H9 (cell line): ENCODE measurements around the gene OTX2. TPM values are rescaled to one million over a fixed set of nuclear protein-coding genes. Genes with fewer than 3 reads are reported as not detected.

Experiments
- DNase-seq: peaks from one replicate; pipeline ENCODE4 v3.0.0-alpha.2; 2017
- H2AFZ ChIP-seq: one replicate; pipeline ENCODE4 v1.6.1; 2013; ENCODE audit warnings: mild to moderate bottlenecking, low read length, control low read depth, moderate library complexity
- H2AK5ac ChIP-seq: 2 replicates; pipeline ENCODE4 v1.6.1; 2013; ENCODE audit warnings: low read length, control low read depth, mixed read lengths; ENCODE audit not compliant: insufficient read length
- H2BK120ac ChIP-seq: one replicate; pipeline ENCODE4 v1.6.1; 2013; ENCODE audit warnings: low read depth, mild to moderate bottlenecking, low read length, control low read depth, inconsistent platforms; ENCODE audit not compliant: poor library complexity, severe bottlenecking
- H2BK12ac ChIP-seq: 2 replicates; pipeline ENCODE4 v1.6.1; 2013; ENCODE audit warnings: low read length, control low read depth, mixed read lengths, low read depth; ENCODE audit not compliant: insufficient read length
- H2BK15ac ChIP-seq: 2 replicates; pipeline ENCODE4 v1.6.1; 2013; ENCODE audit warnings: low read depth, low read length, control low read depth
- H2BK20ac ChIP-seq: one replicate; pipeline ENCODE4 v1.6.1; 2013; ENCODE audit warnings: low read depth, mild to moderate bottlenecking, low read length, control low read depth, inconsistent platforms; ENCODE audit not compliant: poor library complexity, severe bottlenecking
- H2BK5ac ChIP-seq: 2 replicates; pipeline ENCODE4 v1.6.1; 2013; ENCODE audit warnings: low read length, control low read depth, mixed read lengths; ENCODE audit not compliant: insufficient read length
- H3K14ac ChIP-seq: 2 replicates; pipeline ENCODE4 v1.6.1; 2013; ENCODE audit warnings: low read length, control low read depth; ENCODE audit not compliant: insufficient read depth
- H3K18ac ChIP-seq: 2 replicates; pipeline ENCODE4 v1.6.1; 2013; ENCODE audit warnings: low read depth, mild to moderate bottlenecking, mixed read lengths, low read length, control low read depth; ENCODE audit not compliant: insufficient read length
- H3K23ac ChIP-seq: 2 replicates; pipeline ENCODE4 v1.6.1; 2013; ENCODE audit warnings: low read length, control low read depth, mixed read lengths, low read depth; ENCODE audit not compliant: insufficient read length
- H3K23me2 ChIP-seq: 2 replicates; pipeline ENCODE4 v1.6.1; 2013; ENCODE audit warnings: low read depth, mild to moderate bottlenecking, mixed read lengths, low read length, control low read depth; ENCODE audit not compliant: insufficient read length, poor library complexity, severe bottlenecking
- H3K27ac ChIP-seq: 2 replicates; pipeline ENCODE4 v1.5.1; 2013; ENCODE audit warnings: low read length, control low read depth, mixed read lengths, low read depth; ENCODE audit not compliant: insufficient read length
- H3K27me3 ChIP-seq: 2 replicates; pipeline ENCODE4 v1.6.1; 2013; ENCODE audit warnings: low read length, control low read depth, inconsistent platforms; ENCODE audit not compliant: insufficient read depth
- H3K4ac ChIP-seq: 2 replicates; pipeline ENCODE4 v1.6.1; 2013; ENCODE audit warnings: low read depth, mild to moderate bottlenecking, control low read depth, inconsistent platforms, low read length, moderate library complexity
- H3K4me1 ChIP-seq: 2 replicates; pipeline ENCODE4 v1.6.1; 2013; ENCODE audit warnings: low read length, control low read depth, inconsistent platforms; ENCODE audit not compliant: insufficient read depth
- H3K4me2 ChIP-seq: 2 replicates; pipeline ENCODE4 v1.6.1; 2013; ENCODE audit warnings: low read length, control low read depth, mixed read lengths; ENCODE audit not compliant: insufficient read length, insufficient read depth
- H3K56ac ChIP-seq: 2 replicates; pipeline ENCODE4 v1.6.1; 2013; ENCODE audit warnings: low read depth, mild to moderate bottlenecking, mixed read lengths, low read length, control low read depth; ENCODE audit not compliant: insufficient read length
- H3K79me1 ChIP-seq: 2 replicates; pipeline ENCODE4 v1.6.1; 2013; ENCODE audit warnings: low read depth, mild to moderate bottlenecking, moderate library complexity, low read length, control low read depth, inconsistent platforms; ENCODE audit not compliant: insufficient read depth, poor library complexity, severe bottlenecking
- H3K79me2 ChIP-seq: 2 replicates; pipeline ENCODE4 v1.6.1; 2013; ENCODE audit warnings: low read length, control low read depth, inconsistent platforms; ENCODE audit not compliant: insufficient read depth
- H3K9ac ChIP-seq: 2 replicates; pipeline ENCODE4 v1.6.1; 2013; ENCODE audit warnings: low read length, control low read depth, mixed read lengths; ENCODE audit not compliant: insufficient read length; ENCODE audit errors: extremely low read depth
- H3K9me3 ChIP-seq: one replicate; pipeline ENCODE4 v1.6.1; 2013; ENCODE audit warnings: low read depth, low read length, inconsistent platforms; ENCODE audit not compliant: control insufficient read depth
- H3T11ph ChIP-seq: one replicate; pipeline ENCODE4 v1.6.1; 2013; ENCODE audit warnings: mild to moderate bottlenecking, low read length, control low read depth, inconsistent platforms
- H4K20me1 ChIP-seq: one replicate; pipeline ENCODE4 v1.6.1; 2013; ENCODE audit not compliant: control insufficient read depth, insufficient read length, insufficient read depth
- H4K5ac ChIP-seq: 2 replicates; pipeline ENCODE4 v1.6.1; 2013; ENCODE audit warnings: low read depth, mild to moderate bottlenecking, mixed read lengths, low read length, control low read depth; ENCODE audit not compliant: insufficient read length
- H4K8ac ChIP-seq: replicated peaks from 2 replicates; pipeline ENCODE4 v1.6.1; 2013; ENCODE audit warnings: low read length, control low read depth, mixed read lengths, low read depth; ENCODE audit not compliant: insufficient read length
- H4K91ac ChIP-seq: 2 replicates; pipeline ENCODE4 v1.6.1; 2013; ENCODE audit warnings: low read depth, mild to moderate bottlenecking, moderate library complexity, mixed read lengths, low read length, control low read depth; ENCODE audit not compliant: insufficient read length
- H3K27ac Mint-ChIP-seq, 3 experiments: 2 replicates in 2 of 3; 3 replicates in 1 of 3; pipeline ENCODE4 v1.8.0; 2020 to 2021; ENCODE audit warnings: mixed read lengths in 3 of 3, mild to moderate bottlenecking in 1 of 3, moderate library complexity in 1 of 3
- H3K27me3 Mint-ChIP-seq: 2 replicates; pipeline ENCODE4 v1.8.0; 2021; ENCODE audit warnings: low read depth, mild to moderate bottlenecking, moderate library complexity, mixed read lengths
- H3K36me3 Mint-ChIP-seq, 3 experiments: 2 replicates in 2 of 3; 3 replicates in 1 of 3; pipeline ENCODE4 v1.8.0; 2020 to 2021; ENCODE audit warnings: low read depth in 3 of 3, mixed read lengths in 3 of 3; ENCODE audit not compliant: insufficient read depth in 1 of 3
- H3K4me1 Mint-ChIP-seq, 2 experiments: 2 replicates each; pipeline ENCODE4 v1.8.0; 2020; ENCODE audit warnings: mixed read lengths in 2 of 2
- H3K4me3 Mint-ChIP-seq, 2 experiments: 2 replicates in 1 of 2; 3 replicates in 1 of 2; pipeline ENCODE4 v1.8.0; 2020 to 2021; ENCODE audit warnings: mild to moderate bottlenecking in 2 of 2, mixed read lengths in 2 of 2, moderate library complexity in 1 of 2
- H3K9me3 Mint-ChIP-seq, 2 experiments: 2 replicates in 1 of 2; 3 replicates in 1 of 2; pipeline ENCODE4 v1.8.0; 2020; ENCODE audit warnings: mild to moderate bottlenecking in 2 of 2, mixed read lengths in 2 of 2, moderate library complexity in 1 of 2
- WGBS: extraction: QIAGEN DNeasy Blood & Tissue Kit; methylation state at CpG from one replicate; pipeline ENCODE4 v1.1.7; 2013; ENCODE audit warnings: missing lambda C conversion rate, low lambda C conversion rate, mixed read lengths; ENCODE audit not compliant: insufficient read length; ENCODE audit errors: extremely low coverage; 5-methylcytosine and 5-hydroxymethylcytosine counted together
- total RNA-seq: library from RNA; stranded (reverse); gene quantifications from 2 replicates; pipeline ENCODE4 v1.2.1, GENCODE V29; 2021
- TF ChIP-seq, protein P1 (sequence below): fragments of 200-600 bp; sonication (generic); conservative IDR thresholded peaks from 3 replicates; pipeline ENCODE4 v1.8.0; 2021; ENCODE audit warnings: antibody characterized with exemption, mild to moderate bottlenecking

The OTX2 gene
- total RNA-seq, 1 experiment from 2014 or later: 193 TPM

DNA sequence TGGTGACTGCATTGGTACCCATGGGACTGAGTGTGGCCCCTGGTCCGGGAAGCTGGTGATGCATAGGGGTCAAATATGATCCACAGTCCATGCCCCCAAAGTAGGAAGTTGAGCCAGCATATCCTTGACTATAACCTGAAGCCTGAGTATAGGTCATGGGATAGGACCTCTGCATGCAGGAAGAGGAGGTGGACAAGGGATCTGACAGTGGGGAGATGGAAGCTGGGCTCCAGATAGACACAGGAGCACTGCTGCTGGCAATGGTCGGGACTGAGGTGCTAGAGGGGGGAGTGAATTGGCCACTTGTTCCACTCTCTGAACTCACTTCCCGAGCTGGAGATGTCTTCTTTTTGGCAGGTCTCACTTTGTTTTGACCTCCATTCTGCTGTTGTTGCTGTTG is 8.4 kb downstream of the OTX2 start:
- DNase-seq: no peak
- H3K27ac Mint-ChIP-seq: peak overlapping the region in 1 of 3 experiments; percentile 9; a peak in 1 of 7 replicates
- TF ChIP-seq, protein P1, sequence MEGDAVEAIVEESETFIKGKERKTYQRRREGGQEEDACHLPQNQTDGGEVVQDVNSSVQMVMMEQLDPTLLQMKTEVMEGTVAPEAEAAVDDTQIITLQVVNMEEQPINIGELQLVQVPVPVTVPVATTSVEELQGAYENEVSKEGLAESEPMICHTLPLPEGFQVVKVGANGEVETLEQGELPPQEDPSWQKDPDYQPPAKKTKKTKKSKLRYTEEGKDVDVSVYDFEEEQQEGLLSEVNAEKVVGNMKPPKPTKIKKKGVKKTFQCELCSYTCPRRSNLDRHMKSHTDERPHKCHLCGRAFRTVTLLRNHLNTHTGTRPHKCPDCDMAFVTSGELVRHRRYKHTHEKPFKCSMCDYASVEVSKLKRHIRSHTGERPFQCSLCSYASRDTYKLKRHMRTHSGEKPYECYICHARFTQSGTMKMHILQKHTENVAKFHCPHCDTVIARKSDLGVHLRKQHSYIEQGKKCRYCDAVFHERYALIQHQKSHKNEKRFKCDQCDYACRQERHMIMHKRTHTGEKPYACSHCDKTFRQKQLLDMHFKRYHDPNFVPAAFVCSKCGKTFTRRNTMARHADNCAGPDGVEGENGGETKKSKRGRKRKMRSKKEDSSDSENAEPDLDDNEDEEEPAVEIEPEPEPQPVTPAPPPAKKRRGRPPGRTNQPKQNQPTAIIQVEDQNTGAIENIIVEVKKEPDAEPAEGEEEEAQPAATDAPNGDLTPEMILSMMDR: no peak

More for the DNA sequence above, 8.4 kb downstream of the OTX2 start:
- Histone ChIP-seq H3T11ph (no peak overlapping the region), H3K4me1 (peaks cover 12% of the 10 kb centered on the region), H2BK120ac (no peak overlapping the region), H2BK12ac (no peak overlapping the region), H4K20me1 (peaks cover 2% of the 10 kb centered on the region), H3K4me2 (no peak overlapping the region), H3K27ac (no peak overlapping the region), H2BK15ac (no peak overlapping the region), H3K79me1 (peaks cover 3% of the 10 kb centered on the region), H3K9me3 (no peaks in the 10 kb centered on the region), H4K8ac (no peak overlapping the region), H3K23me2 (peaks cover 56% of the 10 kb centered on the region), H2AFZ (no peak overlapping the region), H3K14ac (no peak overlapping the region), H4K91ac (no peak overlapping the region), H3K9ac (no peak overlapping the region), H4K5ac (no peak overlapping the region), H3K18ac (no peak overlapping the region), H2AK5ac (no peak overlapping the region), H3K23ac (no peak overlapping the region), H2BK5ac (no peak overlapping the region), H2BK20ac (no peak overlapping the region), H3K4ac (no peak overlapping the region), H3K56ac (no peak overlapping the region), H3K27me3 (peaks cover 41% of the 10 kb centered on the region; the same call in 1 of the 2 replicates), H3K79me2 (peaks cover 6% of the 10 kb centered on the region; the same call in 1 of the 2 replicates)
- Mint-ChIP-seq H3K4me1 (peaks cover 72 to 77% of the 10 kb centered on the region in 2 experiments), H3K9me3 (no peaks in the 10 kb centered on the region; a peak in 2 of 5 replicates), H3K36me3 (peaks cover 38 to 61% (median 55%) of the 10 kb centered on the region in 3 experiments), H3K4me3 (peak overlapping the region; percentile 1 to 97; a peak in 2 of 5 replicates), H3K27me3 (peaks cover 20% of the 10 kb centered on the region)
- WGBS: no CpG with 5 or more reads among the region's 3 CpGs
